ENCODE data around the gene IFITM2.
A peak's percentile ranks its signal among the peaks of the same experiment; 100 is the strongest.
"Not testable (repeated sequence)": the region's sequence is repeated elsewhere in the genome, so short reads cannot be mapped to it uniquely, and the experiment has no call there.

The IFITM2 gene

DNA sequence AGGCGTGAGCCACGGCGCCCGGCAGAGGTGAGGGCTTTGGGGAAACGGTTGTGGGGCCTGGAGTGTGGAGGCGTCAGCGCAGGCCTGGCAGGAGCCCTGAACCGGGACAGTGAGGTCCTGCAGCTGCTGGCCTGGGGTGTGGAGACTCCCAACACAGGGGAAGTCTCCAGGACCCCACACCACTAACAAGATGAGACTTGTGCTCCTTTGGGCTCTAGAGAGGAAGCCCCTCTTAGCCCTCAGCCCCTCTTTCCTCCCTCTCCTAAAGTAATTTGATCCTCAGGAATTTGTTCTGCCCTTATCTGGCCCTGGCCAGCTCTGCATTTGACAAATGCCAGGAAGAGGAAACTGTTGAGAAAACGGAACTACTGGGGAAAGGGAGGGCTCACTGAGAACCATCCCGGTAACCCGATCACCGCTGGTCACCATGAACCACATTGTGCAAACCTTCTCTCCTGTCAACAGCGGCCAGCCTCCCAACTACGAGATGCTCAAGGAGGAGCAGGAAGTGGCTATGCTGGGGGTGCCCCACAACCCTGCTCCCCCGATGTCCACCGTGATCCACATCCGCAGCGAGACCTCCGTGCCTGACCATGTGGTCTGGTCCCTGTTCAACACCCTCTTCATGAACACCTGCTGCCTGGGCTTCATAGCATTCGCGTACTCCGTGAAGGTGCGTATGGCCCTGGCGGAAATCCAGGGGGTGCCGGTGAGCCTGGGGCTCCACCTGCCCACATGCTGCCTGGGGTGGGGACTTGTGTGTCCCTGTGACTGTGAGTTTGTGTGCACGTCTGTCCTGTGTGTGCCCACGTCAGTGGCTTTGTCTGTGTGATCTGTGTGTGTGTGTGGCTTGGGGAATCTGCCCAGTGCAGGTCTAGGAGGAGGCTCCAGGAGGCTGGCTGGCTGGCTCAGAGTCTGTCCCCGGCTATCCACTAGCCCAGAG, at the start of gene IFITM2:
Gene IFITM2 (plus strand): TSS at position 51 of the 943 bp plus-strand sequence. CDS start 377 bp downstream, at position 428.
- not testable (repeated sequence) for DNase-seq

DNA sequence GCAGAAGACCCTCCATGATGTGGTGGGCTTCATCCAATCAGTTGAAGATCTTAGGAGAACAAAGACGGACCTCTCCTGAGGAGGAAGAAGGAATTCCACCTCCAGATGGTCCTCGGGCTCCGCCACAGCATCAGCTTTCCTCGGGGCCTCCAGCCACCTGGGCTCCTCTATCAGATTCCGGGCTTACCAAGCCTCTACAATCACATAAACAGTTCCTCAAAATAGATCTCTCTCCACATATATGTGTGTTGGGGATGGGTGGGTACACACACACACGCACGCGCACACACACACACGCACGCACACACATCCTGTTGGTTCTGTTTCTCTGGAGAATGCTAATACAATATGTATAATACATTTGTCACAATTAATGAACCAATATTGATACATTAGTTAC, 48.2 kb upstream of the IFITM2 start:
- DNase-seq = no peak

GRCh38 chr11:261624-262023, 46.0 kb upstream of the IFITM2 start:
- DNase-seq = no peak

- no peak for DNase-seq
Measured at GRCh38 chr11:266676-267439, 40.8 kb upstream of the IFITM2 start.

DNA sequence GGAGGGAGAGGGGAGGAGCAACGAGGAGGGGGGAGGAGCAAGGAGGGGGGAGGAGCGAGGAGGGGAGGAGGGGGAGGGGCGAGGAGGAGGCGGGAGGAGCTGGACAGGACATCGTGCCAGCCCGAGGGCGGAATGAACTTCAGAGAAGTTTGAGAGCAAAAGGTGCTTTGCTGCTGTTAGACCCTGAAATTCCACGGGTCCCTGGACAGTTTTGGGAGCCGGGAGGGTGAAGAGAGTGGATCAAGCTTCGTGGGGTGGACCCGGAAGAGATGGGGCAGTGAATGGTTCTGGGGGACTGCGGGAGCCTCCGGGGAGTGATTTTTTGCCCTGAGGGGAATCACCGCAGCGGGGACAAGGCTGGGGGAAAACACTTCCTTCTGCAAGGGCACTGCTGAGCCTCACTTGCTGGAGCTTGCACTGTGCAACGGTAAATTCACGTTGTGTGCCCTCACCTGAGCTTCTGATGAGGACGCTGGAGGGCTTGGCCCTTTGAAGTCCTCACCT, 40.1 kb upstream of the IFITM2 start:
- no peak for DNase-seq

GRCh38 chr11:268716-269145, 38.9 kb upstream of the IFITM2 start:
- DNase-seq = not testable (repeated sequence)

DNA sequence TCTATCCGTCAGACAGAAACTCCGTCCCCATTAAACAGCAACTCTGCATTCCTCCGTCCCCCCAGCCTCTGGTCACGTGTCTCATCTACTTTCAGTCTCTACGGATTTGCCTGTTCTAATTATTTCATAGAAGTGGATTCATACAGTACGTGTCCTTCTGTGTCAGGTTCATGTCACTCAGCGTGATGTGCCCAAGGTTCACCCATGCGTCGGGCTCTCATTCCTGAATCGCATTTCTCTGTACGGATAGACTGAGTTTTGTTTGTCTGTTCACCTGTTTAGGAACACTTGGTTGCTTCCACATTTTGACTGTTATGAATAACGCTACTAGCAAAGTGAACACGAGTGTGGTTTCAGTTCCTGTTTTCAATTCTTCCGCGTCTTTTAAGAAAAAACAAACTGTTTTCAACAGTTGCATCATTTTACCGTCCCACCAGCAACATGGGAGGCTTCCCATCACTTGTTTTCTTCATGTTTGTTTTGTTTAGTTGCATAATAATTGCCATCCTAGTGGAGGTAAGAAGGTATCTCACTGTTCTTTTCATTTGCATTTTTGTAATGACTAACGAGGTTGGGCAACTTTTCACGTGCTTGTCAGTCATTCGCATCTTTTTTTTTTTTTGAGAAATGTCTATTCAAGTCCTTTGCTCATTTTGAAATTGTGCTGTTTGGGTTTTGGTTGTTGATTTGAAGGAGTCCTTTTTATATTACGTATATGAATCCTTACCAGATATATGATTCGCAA, 38.3 kb upstream of the IFITM2 start:
- DNase-seq = peak; percentile 95

GRCh38 chr11:270451-271318, 36.9 kb upstream of the IFITM2 start:
- DNase-seq = no peak

DNA sequence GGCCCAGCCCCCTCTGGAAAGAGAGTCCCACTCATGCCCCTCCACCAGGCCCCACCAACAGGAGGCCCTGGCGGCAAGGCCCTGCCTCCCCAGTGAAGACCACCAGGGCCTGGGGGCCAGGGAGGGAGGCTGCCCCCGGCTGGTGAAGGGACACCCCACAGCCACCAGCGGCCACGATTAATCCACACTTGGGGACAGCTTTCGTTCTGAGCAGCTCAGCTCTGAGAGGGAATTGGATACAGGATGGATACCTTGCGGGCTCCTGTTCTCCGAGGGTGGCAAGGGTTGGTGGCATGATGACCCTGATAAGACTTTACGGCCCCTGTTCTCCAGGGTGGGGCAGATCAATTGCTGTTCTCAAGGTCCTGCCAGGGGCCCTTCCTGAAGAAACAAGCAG, 36.3 kb upstream of the IFITM2 start:
- no peak for DNase-seq

GRCh38 chr11:272195-272930, 35.3 kb upstream of the IFITM2 start:
- no peak for DNase-seq

DNA sequence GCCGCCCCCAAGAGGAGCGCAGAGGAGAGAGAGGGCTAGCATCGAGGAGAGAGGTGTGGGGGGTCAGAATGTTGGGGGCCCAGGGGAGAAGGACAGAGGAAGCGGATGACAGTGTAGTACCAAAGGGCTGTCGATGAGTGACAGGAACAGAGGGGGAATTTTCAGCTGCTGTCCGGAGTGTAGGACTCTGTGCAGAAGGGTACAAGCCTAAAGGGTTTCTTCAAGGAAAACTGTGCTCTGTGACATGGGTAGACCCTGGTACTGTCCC, 34.8 kb upstream of the IFITM2 start:
- DNase-seq = no peak

GRCh38 chr11:276219-276618, 31.4 kb upstream of the IFITM2 start:
- DNase-seq = no peak

DNA sequence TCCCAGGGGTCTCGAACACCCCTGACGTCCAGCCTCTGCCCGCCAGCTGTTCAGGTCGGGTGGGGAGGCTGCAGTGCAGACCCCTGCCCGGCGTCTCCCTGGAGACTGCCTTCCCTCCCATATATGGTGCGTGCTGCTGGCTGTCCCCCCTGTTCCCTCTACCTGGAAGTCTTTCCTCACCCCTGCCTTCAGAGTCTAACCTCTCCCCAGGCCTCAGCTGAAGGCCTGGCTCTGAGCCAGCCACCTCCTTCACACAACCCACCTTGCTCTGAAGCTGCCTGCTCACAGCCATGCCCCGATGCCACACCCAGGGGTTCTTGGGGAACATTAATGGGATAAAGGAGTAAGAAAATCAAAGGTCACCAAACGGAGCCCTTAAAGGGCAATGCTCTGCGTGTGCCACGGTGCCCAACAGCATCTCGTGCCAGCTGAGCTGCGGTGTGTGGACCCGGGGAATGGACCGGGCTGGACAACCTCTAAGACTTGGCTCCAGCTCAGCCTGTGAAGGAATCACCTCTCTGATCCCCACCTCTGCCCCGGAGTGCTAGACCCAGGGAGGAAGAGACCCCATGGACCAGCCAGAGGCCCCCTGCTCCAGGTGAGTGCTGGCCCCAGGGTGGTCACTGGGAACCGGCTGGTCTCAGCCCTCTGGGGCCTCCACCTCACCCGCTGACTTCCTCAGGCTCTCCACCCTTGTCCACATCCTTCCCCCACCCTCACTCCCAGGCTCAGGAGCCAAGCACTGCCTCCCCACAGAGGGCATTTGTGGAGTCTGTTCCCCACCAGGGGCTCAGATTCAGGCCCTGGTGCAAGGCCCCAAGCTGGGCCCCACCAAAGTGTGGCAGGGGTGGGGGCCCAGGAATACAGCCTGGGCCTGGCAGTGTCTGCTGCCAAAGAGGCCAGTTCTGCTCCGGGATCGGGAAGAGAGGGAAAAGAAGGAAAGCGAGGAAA, 29.3 kb upstream of the IFITM2 start, which contains the start of gene NLRP6:
Gene NLRP6 (plus strand): TSS at position 407 of the 951 bp plus-strand sequence. CDS start 163 bp downstream, at position 570.
- DNase-seq = no peak

GRCh38 chr11:279040-279965, 28.3 kb upstream of the IFITM2 start:
- no peak for DNase-seq

GRCh38 chr11:279966-280705, 27.5 kb upstream of the IFITM2 start:
- no peak for DNase-seq

DNA sequence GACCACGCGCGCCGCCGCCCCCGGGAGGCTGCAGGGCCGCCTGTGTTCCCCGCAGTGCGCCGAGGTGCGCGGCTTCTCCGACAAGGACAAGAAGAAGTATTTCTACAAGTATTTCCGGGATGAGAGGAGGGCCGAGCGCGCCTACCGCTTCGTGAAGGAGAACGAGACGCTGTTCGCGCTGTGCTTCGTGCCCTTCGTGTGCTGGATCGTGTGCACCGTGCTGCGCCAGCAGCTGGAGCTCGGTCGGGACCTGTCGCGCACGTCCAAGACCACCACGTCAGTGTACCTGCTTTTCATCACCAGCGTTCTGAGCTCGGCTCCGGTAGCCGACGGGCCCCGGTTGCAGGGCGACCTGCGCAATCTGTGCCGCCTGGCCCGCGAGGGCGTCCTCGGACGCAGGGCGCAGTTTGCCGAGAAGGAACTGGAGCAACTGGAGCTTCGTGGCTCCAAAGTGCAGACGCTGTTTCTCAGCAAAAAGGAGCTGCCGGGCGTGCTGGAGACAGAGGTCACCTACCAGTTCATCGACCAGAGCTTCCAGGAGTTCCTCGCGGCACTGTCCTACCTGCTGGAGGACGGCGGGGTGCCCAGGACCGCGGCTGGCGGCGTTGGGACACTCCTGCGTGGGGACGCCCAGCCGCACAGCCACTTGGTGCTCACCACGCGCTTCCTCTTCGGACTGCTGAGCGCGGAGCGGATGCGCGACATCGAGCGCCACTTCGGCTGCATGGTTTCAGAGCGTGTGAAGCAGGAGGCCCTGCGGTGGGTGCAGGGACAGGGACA, 26.7 kb upstream of the IFITM2 start:
- no peak for DNase-seq

DNA sequence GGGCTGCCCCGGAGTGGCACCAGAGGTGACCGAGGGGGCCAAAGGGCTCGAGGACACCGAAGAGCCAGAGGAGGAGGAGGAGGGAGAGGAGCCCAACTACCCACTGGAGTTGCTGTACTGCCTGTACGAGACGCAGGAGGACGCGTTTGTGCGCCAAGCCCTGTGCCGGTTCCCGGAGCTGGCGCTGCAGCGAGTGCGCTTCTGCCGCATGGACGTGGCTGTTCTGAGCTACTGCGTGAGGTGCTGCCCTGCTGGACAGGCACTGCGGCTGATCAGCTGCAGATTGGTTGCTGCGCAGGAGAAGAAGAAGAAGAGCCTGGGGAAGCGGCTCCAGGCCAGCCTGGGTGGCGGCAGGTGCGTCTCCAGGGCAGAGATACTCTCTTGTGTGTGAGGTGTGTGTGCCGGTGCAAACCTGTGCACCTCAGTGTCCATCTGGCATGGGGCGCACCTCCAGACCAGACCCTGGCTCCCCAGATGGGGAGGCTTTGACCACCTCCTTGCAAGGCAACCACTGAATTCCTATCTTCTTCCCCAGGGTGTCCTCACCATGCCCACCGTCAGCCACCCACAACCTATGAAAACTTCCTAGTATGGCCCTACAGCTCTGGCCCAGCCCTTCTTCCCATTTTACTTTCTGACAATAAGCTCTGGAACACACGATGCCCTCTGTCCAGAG, 26.0 kb upstream of the IFITM2 start:
- DNase-seq = no peak

Data from SIG-M5 (cell line).